ENCODE measurements around the gene WHRN.

Gene WHRN

GRCh38 chr9:114454652-114455051 lies 50.6 kb downstream of the WHRN start:
- TF ChIP-seq REST (IDR thresholded peaks at IDR 0.05; ENCODE audit: insufficient read depth in 1 of 2, low read depth in 2 of 2, low read length in 2 of 2), result no peak
- no peak for TF ChIP-seq FOXP2 (optimal IDR thresholded peaks at IDR 0.05; ENCODE audit: borderline replicate concordance, extremely low read depth, extremely low read length, insufficient read depth)
- no peak for TF ChIP-seq POLR2AphosphoS5 (IDR thresholded peaks at IDR 0.05; ENCODE audit: low read depth, low read length)
- no peak for TF ChIP-seq TAF1 (IDR thresholded peaks at IDR 0.05; ENCODE audit: borderline replicate concordance, insufficient read depth, low read length)
- no peak for TF ChIP-seq SIN3A (IDR thresholded peaks at IDR 0.05; ENCODE audit: borderline replicate concordance, insufficient read depth, low read length)

- TF ChIP-seq REST (IDR thresholded peaks at IDR 0.05; ENCODE audit: insufficient read depth in 1 of 2, low read depth in 2 of 2, low read length in 2 of 2) (no peak), TAF1 (IDR thresholded peaks at IDR 0.05; ENCODE audit: borderline replicate concordance, insufficient read depth, low read length) (no peak), POLR2AphosphoS5 (IDR thresholded peaks at IDR 0.05; ENCODE audit: low read depth, low read length) (no peak), FOXP2 (optimal IDR thresholded peaks at IDR 0.05; ENCODE audit: borderline replicate concordance, extremely low read depth, extremely low read length, insufficient read depth) (no peak), SIN3A (IDR thresholded peaks at IDR 0.05; ENCODE audit: borderline replicate concordance, insufficient read depth, low read length) (no peak)
Observed at GRCh38 chr9:114452219-114453165, 52.8 kb downstream of the WHRN start.

GRCh38 chr9:114451707-114452031 lies 53.6 kb downstream of the WHRN start:
- no peak for TF ChIP-seq POLR2AphosphoS5 (IDR thresholded peaks at IDR 0.05; ENCODE audit: low read depth, low read length)
- TF ChIP-seq SIN3A (IDR thresholded peaks at IDR 0.05; ENCODE audit: borderline replicate concordance, insufficient read depth, low read length), result no peak
- no peak for TF ChIP-seq FOXP2 (optimal IDR thresholded peaks at IDR 0.05; ENCODE audit: borderline replicate concordance, extremely low read depth, extremely low read length, insufficient read depth)
- no peak for TF ChIP-seq TAF1 (IDR thresholded peaks at IDR 0.05; ENCODE audit: borderline replicate concordance, insufficient read depth, low read length)

GRCh38 chr9:114450833-114451706 lies 54.2 kb downstream of the WHRN start:
- no peak for TF ChIP-seq POLR2AphosphoS5 (IDR thresholded peaks at IDR 0.05; ENCODE audit: low read depth, low read length)
- TF ChIP-seq FOXP2 (optimal IDR thresholded peaks at IDR 0.05; ENCODE audit: borderline replicate concordance, extremely low read depth, extremely low read length, insufficient read depth), result no peak
- no peak for TF ChIP-seq TAF1 (IDR thresholded peaks at IDR 0.05; ENCODE audit: borderline replicate concordance, insufficient read depth, low read length)
- TF ChIP-seq SIN3A (IDR thresholded peaks at IDR 0.05; ENCODE audit: borderline replicate concordance, insufficient read depth, low read length), result no peak
- TF ChIP-seq REST (IDR thresholded peaks at IDR 0.05; ENCODE audit: insufficient read depth in 1 of 2, low read depth in 2 of 2, low read length in 2 of 2), result no peak

- TF ChIP-seq TAF1 (IDR thresholded peaks at IDR 0.05; ENCODE audit: borderline replicate concordance, insufficient read depth, low read length), result no peak
- TF ChIP-seq POLR2AphosphoS5 (IDR thresholded peaks at IDR 0.05; ENCODE audit: low read depth, low read length), result no peak
- no peak for TF ChIP-seq FOXP2 (optimal IDR thresholded peaks at IDR 0.05; ENCODE audit: borderline replicate concordance, extremely low read depth, extremely low read length, insufficient read depth)
- TF ChIP-seq SIN3A (IDR thresholded peaks at IDR 0.05; ENCODE audit: borderline replicate concordance, insufficient read depth, low read length), result no peak
- TF ChIP-seq REST (IDR thresholded peaks at IDR 0.05; ENCODE audit: insufficient read depth in 1 of 2, low read depth in 2 of 2, low read length in 2 of 2), result no peak
Observed at GRCh38 chr9:114450181-114450580, 55.1 kb downstream of the WHRN start.
